Measurements from ENCODE around the gene COL5A2.

COL5A2 gene

GRCh38 chr2:188984680-188985079 is 194.9 kb downstream of the COL5A2 start:
- DNase-seq, result no peak

DNA sequence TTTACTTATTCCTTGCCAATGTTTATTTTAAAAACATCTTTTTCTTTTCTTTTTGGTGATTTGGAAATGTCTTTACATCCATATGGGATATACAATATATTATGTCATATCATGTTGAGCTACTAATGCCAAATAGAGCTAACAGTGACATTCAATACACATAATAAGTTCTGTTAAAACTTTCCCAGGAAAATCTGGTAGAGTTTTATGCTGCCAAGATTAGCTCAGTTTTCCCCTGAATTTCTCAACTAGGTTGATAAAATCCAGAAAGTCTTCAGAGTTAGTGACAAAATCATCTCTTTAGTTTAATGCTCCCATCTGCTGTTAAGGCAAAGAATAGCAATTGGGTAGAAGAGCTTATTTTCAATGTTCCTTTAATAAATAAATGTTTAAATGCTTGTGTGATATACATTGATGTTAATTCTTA is 195.5 kb downstream of the COL5A2 start:
- no peak for DNase-seq

GRCh38 chr2:188983427-188984064 is 196.0 kb downstream of the COL5A2 start:
- DNase-seq, result no peak

All from NCI-H526 (cell line).